Lower leg skin (tissue), 3 donors: ENCODE results near the gene RAP1A.

Source experiments
- CTCF ChIP-seq, 3 donors: fragments of 450-650 bp; IDR thresholded peaks; one replicate each; pipeline ENCODE4 v1.5.1; 2016; ENCODE audit warnings: antibody characterized with exemption in 3 of 3, mild to moderate bottlenecking in 3 of 3, moderate library complexity in 2 of 3
- POLR2A ChIP-seq, 2 donors: fragments of 450-650 bp; IDR thresholded peaks; one replicate each; pipeline ENCODE4 v1.6.1; 2016 to 2017; ENCODE audit warnings: antibody characterized with exemption in 2 of 2, mild to moderate bottlenecking in 1 of 2, moderate library complexity in 1 of 2

- TF ChIP-seq POLR2A (IDR thresholded peaks at IDR 0.05) = no peak
- no peak for TF ChIP-seq CTCF (IDR thresholded peaks at IDR 0.05)
These were observed 116.4 kb downstream of the RAP1A start for GRCh38 chr1:111735858-111736544.
